Measurements from ENCODE around the gene PIP5KL1.

DNA sequence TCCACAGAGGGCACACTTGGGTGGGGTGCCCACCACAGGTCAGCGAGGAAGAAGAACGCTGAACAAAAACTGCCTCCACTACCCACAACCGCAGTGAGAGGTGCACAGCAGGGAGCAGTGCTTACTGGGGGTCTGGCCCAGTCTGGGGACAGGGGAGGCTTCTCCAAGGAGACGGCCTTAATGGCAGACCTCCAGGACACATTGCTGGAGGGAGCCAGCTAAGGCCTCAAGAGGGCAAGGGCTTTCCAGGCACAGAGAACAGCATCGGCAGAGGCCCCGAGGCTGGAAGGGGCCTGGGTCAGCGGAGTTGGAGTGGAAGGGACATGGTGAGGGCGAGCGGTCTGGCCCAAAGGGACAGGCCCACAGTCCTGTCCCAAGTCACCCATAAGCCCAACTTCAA is 15.4 kb upstream of the PIP5KL1 start:
- TF ChIP-seq, protein P1, sequence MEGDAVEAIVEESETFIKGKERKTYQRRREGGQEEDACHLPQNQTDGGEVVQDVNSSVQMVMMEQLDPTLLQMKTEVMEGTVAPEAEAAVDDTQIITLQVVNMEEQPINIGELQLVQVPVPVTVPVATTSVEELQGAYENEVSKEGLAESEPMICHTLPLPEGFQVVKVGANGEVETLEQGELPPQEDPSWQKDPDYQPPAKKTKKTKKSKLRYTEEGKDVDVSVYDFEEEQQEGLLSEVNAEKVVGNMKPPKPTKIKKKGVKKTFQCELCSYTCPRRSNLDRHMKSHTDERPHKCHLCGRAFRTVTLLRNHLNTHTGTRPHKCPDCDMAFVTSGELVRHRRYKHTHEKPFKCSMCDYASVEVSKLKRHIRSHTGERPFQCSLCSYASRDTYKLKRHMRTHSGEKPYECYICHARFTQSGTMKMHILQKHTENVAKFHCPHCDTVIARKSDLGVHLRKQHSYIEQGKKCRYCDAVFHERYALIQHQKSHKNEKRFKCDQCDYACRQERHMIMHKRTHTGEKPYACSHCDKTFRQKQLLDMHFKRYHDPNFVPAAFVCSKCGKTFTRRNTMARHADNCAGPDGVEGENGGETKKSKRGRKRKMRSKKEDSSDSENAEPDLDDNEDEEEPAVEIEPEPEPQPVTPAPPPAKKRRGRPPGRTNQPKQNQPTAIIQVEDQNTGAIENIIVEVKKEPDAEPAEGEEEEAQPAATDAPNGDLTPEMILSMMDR (IDR thresholded peaks at IDR 0.05; ENCODE audit: insufficient read depth, low read length, poor library complexity, severe bottlenecking), result no peak
- TF ChIP-seq EZH2phosphoT487 (conservative IDR thresholded peaks at IDR 0.05; ENCODE audit: low read length), result no peak
